GOT3 (cell line): ENCODE results near the gene SORT1.

Source experiments
- DNase-seq: peaks from one replicate; lab custom pipeline; 2025; ENCODE audit warnings: mixed read lengths; lab: John Stamatoyannopoulos, UW

SORT1 gene

DNA sequence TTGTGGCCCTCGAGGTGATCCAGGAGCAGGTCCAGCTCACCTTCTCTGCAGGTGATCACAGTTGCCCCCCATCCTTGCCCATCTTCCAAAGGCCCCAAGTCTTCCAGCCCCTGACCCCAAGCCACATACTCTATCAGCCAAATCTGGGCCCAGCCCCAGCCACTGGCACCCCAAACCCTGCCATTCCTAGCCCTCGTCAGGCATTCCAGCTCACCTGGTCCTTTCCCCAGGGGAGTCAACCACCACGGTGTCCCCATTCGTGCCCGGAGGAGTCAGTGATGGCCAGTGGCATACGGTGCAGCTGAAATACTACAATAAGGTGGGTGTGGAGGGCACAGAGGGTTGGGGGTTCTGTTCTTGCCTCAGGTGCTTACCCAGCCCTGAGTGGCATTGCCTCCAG lies 136.1 kb downstream of the SORT1 start:
- no peak for DNase-seq

DNA sequence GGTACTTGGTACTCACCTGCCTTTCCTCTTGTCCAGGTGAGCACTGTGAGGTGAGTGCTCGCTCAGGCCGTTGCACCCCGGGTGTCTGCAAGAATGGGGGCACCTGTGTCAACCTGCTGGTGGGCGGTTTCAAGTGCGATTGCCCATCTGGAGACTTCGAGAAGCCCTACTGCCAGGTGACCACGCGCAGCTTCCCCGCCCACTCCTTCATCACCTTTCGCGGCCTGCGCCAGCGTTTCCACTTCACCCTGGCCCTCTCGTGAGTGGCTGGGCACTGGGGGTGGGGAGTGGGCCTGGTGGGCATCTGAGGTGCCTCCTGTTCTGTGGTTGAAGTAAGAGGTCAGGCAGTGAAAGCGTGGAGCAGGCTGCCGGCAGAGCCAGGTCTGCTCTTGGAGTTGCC lies 136.7 kb downstream of the SORT1 start:
- DNase-seq = no peak

GRCh38 chr1:109259674-109260557 lies 137.8 kb downstream of the SORT1 start:
- no peak for DNase-seq
